Hepatocyte (in vitro differentiated cells): ENCODE measurements around the gene PRR4. TPM values are rescaled to one million over a fixed set of nuclear protein-coding genes. Genes with fewer than 3 reads are reported as not detected.

Source experiments
- DNase-seq: peaks from one replicate; pipeline ENCODE4 v3.0.0-alpha.2; 2016; ENCODE audit warnings: low spot score
- H2AFZ ChIP-seq: fragments of 200-600 bp; sonication (generic); 2 replicates; pipeline ENCODE4 v1.6.0; 2016; ENCODE audit warnings: antibody characterized with exemption, mild to moderate bottlenecking
- H3K27ac ChIP-seq: fragments of 200-600 bp; sonication (generic); 2 replicates; pipeline ENCODE4 v1.5.1; 2016; ENCODE audit warnings: mild to moderate bottlenecking
- H3K27me3 ChIP-seq: fragments of 200-600 bp; sonication (generic); 2 replicates; pipeline ENCODE4 v1.6.1; 2016
- H3K36me3 ChIP-seq: fragments of 200-600 bp; sonication (generic); replicated peaks from 2 replicates; pipeline ENCODE4 v1.5.1; 2016; ENCODE audit warnings: low read depth; ENCODE audit not compliant: insufficient read depth
- H3K4me1 ChIP-seq: fragments of 200-600 bp; sonication (generic); 2 replicates; pipeline ENCODE4 v1.5.1; 2016; ENCODE audit warnings: mild to moderate bottlenecking, moderate library complexity; ENCODE audit not compliant: insufficient read depth
- H3K4me2 ChIP-seq: fragments of 200-600 bp; sonication (generic); 2 replicates; pipeline ENCODE4 v1.6.0; 2016
- H3K4me3 ChIP-seq: fragments of 200-600 bp; sonication (generic); 2 replicates; pipeline ENCODE4 v1.5.1; 2016; ENCODE audit warnings: mild to moderate bottlenecking
- H3K79me2 ChIP-seq: fragments of 200-600 bp; sonication (generic); 2 replicates; pipeline ENCODE4 v1.6.0; 2017; ENCODE audit warnings: mild to moderate bottlenecking
- H3K9me2 ChIP-seq: fragments of 200-600 bp; sonication (generic); replicated peaks from 2 replicates; pipeline ENCODE4 v1.6.0; 2017; ENCODE audit warnings: mild to moderate bottlenecking; ENCODE audit not compliant: insufficient read depth
- H3K9me3 ChIP-seq: fragments of 200-600 bp; sonication (generic); 2 replicates; pipeline ENCODE4 v1.5.1; 2016; ENCODE audit warnings: low read depth, mild to moderate bottlenecking
- H4K20me1 ChIP-seq: fragments of 200-600 bp; sonication (generic); 2 replicates; pipeline ENCODE4 v1.6.0; 2016; ENCODE audit warnings: mild to moderate bottlenecking; ENCODE audit not compliant: insufficient read depth, poor library complexity, severe bottlenecking
- EZH2 ChIP-seq: fragments of 200-600 bp; sonication (generic); IDR thresholded peaks from 2 replicates; pipeline ENCODE4 v1.6.1; 2016; ENCODE audit warnings: antibody characterized with exemption, mild to moderate bottlenecking, borderline replicate concordance
- EZH2phosphoT487 ChIP-seq: fragments of 200-600 bp; sonication (generic); IDR thresholded peaks from one replicate; pipeline ENCODE4 v1.6.1; 2018; ENCODE audit warnings: antibody characterized with exemption, mild to moderate bottlenecking, low read depth, moderate library complexity; ENCODE audit not compliant: unreplicated experiment, severe bottlenecking
- WGBS: methylation state at CpG from one replicate; pipeline ENCODE4 v1.1.6; 2016; ENCODE audit warnings: low lambda C conversion rate; ENCODE audit errors: missing lambda C conversion rate; 5-methylcytosine and 5-hydroxymethylcytosine counted together
- polyA plus RNA-seq: library from polyadenylated mRNA; unstranded; fragments of >200 nt; fragmentation: Nextera tagmentation; extraction: Ambion mirVana; gene quantifications from 2 replicates; pipeline ENCODE4 v1.2.1, GENCODE V29; 2016
- total RNA-seq: library from RNA; depleted of rRNA; stranded (reverse); fragments of >200 nt; gene quantifications from 2 replicates; pipeline ENCODE4 v1.2.3, GENCODE V29; 2014
- TF ChIP-seq, protein P1 (sequence below): fragments of 200-600 bp; sonication (generic); IDR thresholded peaks from 2 replicates; pipeline ENCODE4 v1.5.1; 2016; ENCODE audit warnings: antibody characterized with exemption, mild to moderate bottlenecking; ENCODE audit not compliant: poor library complexity

The PRR4 gene, protein sequence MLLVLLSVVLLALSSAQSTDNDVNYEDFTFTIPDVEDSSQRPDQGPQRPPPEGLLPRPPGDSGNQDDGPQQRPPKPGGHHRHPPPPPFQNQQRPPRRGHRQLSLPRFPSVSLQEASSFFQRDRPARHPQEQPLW
- total RNA-seq = 2.5 and 6.4 TPM in 2 replicates
- polyA plus RNA-seq = 3.6 and 3.9 TPM in 2 replicates

DNA sequence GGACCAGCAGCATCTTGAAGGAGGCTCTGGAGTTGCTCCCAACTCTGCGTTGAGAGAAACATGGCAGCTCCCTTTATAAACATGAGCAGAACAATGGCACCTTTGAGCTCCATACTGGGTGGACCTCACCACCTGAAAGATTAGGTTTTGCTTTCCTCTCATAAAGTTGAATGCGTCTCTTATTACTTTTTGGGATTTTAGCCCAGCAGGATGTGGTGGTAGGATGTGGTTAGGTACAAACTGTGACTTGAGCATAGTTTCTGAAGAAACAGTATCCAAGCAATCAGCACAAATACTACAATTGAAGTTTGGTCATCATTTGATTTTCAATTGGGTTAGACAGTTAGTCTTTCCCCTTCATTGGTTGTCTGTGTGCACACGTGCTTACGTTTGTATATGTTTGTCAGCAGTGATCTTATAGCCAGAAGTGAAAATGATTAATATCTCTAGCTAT is at the start of gene PRR4:
Gene PRR4 (minus strand): TSS at position 51 of the 454 bp plus-strand sequence. CDS start 38 bp downstream, at position 13.
- H3K27ac ChIP-seq = no peak within 1 kb of the TSS
- no peaks in the 10 kb centered on the region for H3K27me3 ChIP-seq
- TF ChIP-seq, protein P1, sequence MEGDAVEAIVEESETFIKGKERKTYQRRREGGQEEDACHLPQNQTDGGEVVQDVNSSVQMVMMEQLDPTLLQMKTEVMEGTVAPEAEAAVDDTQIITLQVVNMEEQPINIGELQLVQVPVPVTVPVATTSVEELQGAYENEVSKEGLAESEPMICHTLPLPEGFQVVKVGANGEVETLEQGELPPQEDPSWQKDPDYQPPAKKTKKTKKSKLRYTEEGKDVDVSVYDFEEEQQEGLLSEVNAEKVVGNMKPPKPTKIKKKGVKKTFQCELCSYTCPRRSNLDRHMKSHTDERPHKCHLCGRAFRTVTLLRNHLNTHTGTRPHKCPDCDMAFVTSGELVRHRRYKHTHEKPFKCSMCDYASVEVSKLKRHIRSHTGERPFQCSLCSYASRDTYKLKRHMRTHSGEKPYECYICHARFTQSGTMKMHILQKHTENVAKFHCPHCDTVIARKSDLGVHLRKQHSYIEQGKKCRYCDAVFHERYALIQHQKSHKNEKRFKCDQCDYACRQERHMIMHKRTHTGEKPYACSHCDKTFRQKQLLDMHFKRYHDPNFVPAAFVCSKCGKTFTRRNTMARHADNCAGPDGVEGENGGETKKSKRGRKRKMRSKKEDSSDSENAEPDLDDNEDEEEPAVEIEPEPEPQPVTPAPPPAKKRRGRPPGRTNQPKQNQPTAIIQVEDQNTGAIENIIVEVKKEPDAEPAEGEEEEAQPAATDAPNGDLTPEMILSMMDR = no peak
- TF ChIP-seq EZH2phosphoT487 (no peak), EZH2 (no peak)
- H3K36me3 ChIP-seq = no peaks in the 10 kb centered on the region
- H4K20me1 ChIP-seq = no peaks in the 10 kb centered on the region
- no peak within 1 kb of the TSS for H3K4me3 ChIP-seq
- H3K4me1 ChIP-seq = no peaks in the 10 kb centered on the region
- H3K9me3 ChIP-seq = no peaks in the 10 kb centered on the region
- H3K4me2 ChIP-seq = no peak within 1 kb of the TSS
- no peak within 1 kb of the TSS for H2AFZ ChIP-seq
- DNase-seq = no peak
- no peaks in the 10 kb centered on the region for H3K9me2 ChIP-seq
- 98% methylated on average over 4 of the region's 4 CpGs for WGBS
- no peaks in the 10 kb centered on the region for H3K79me2 ChIP-seq

DNA sequence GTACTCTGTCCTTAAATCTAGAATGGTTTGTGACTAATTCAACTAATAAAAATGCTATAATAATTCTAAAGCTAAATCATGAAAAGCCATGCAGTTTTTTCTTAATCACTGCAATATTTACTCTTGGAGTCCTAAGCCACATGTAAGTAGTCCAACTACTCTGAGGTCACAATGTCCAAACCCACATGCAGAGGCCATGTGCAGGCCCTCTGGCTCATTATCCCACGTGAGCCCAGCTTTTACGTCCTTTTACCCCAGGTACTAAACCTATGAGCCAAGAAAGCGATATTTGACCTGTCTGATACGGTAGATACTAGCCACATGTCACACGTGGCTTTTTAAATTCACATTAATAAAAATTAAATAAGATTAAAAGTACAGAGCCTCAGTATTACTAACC is 47.6 kb upstream of the PRR4 start:
- no peak for DNase-seq
- Histone ChIP-seq H2AFZ (no peak overlapping the region), H3K4me3 (no peak overlapping the region)

DNA sequence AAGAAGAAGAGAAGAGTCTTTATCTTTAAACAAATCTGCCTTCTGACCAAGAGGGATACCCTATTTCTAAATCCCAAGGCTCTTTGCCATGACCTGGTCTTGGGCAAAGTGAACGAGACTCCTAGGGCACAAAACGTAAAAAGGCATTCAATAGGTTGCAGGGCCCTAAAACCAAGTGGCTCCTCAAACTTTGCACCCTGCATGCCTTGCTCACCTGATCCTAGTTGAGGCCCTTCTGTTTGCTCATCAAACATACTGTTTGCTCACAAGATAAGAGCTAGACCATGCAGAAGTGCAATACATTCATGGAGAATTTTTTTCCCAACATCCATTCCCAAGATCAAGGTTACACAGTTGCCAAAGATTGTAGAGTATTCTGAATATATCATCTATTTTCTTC is 42.7 kb upstream of the PRR4 start:
- no peak overlapping the region for H2AFZ ChIP-seq
- peak; percentile 63 for DNase-seq
- H3K4me3 ChIP-seq = no peak overlapping the region
- no peaks in the 10 kb centered on the region for H3K9me3 ChIP-seq
- TF ChIP-seq, protein P1 = no peak
- TF ChIP-seq EZH2phosphoT487 (no peak), EZH2 (no peak)
- H3K4me1 ChIP-seq = peaks cover 23% of the 10 kb centered on the region
- no peaks in the 10 kb centered on the region for H3K27me3 ChIP-seq
- peak overlapping the region; percentile 62 for H3K27ac ChIP-seq
- H3K36me3 ChIP-seq = no peaks in the 10 kb centered on the region
- H3K9me2 ChIP-seq = no peaks in the 10 kb centered on the region
- no peaks in the 10 kb centered on the region for H3K79me2 ChIP-seq
- 59% methylated on average over 2 of the region's 2 CpGs for WGBS
- peak overlapping the region; percentile 30 for H3K4me2 ChIP-seq
- no peaks in the 10 kb centered on the region for H4K20me1 ChIP-seq

More for the DNA sequence above, 47.6 kb upstream of the PRR4 start:
- WGBS = 92% methylated on average over 5 of the region's 5 CpGs
- Histone ChIP-seq H4K20me1 (no peaks in the 10 kb centered on the region), H3K9me2 (no peaks in the 10 kb centered on the region), H3K4me2 (no peak overlapping the region), H3K79me2 (peaks cover under 1% of the 10 kb centered on the region), H3K27ac (no peak overlapping the region), H3K4me1 (peaks cover 12% of the 10 kb centered on the region), H3K27me3 (no peaks in the 10 kb centered on the region), H3K36me3 (no peaks in the 10 kb centered on the region), H3K9me3 (no peaks in the 10 kb centered on the region)
- no peak for TF ChIP-seq EZH2
- no peak for TF ChIP-seq EZH2phosphoT487
- TF ChIP-seq, protein P1 = no peak

DNA sequence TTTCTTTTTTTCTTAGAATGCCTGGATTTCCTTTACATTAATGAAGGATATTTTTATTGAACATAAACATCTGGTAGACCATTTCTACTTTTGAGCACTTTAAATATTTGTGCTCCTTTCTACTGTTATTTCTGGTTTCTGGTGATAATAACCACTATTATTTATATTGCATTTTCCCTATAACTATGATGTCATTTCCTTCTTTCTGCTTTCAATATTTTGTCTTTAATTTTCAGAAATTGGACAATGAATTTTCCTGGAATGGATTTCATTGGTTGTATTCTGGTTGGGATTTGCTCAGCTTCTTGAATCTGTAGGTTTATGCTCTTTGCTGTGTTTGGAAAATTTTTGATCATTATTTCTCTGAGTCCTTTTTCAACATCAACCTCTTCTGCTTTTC is 40.0 kb upstream of the PRR4 start:
- H3K27ac ChIP-seq = no peak overlapping the region
- no peaks in the 10 kb centered on the region for H3K9me3 ChIP-seq
- H3K27me3 ChIP-seq = no peaks in the 10 kb centered on the region
- no peaks in the 10 kb centered on the region for H3K79me2 ChIP-seq
- peaks cover 23% of the 10 kb centered on the region for H3K4me1 ChIP-seq
- H2AFZ ChIP-seq = no peak overlapping the region
- H3K36me3 ChIP-seq = no peaks in the 10 kb centered on the region
- H3K9me2 ChIP-seq = no peaks in the 10 kb centered on the region
- no peak overlapping the region for H3K4me2 ChIP-seq
- no peaks in the 10 kb centered on the region for H4K20me1 ChIP-seq
- no peak for DNase-seq
- no peak overlapping the region for H3K4me3 ChIP-seq
- TF ChIP-seq, protein P1 = no peak
- no peak for TF ChIP-seq EZH2phosphoT487
- no peak for TF ChIP-seq EZH2
